ENCODE measurements around the gene COX5A. TPM values are rescaled to one million over a fixed set of nuclear protein-coding genes. Genes with fewer than 3 reads are reported as not detected.

The COX5A gene
- total and polyA plus RNA-seq, 7 donors, result 73.7 to 1,227 (median 124) TPM

DNA sequence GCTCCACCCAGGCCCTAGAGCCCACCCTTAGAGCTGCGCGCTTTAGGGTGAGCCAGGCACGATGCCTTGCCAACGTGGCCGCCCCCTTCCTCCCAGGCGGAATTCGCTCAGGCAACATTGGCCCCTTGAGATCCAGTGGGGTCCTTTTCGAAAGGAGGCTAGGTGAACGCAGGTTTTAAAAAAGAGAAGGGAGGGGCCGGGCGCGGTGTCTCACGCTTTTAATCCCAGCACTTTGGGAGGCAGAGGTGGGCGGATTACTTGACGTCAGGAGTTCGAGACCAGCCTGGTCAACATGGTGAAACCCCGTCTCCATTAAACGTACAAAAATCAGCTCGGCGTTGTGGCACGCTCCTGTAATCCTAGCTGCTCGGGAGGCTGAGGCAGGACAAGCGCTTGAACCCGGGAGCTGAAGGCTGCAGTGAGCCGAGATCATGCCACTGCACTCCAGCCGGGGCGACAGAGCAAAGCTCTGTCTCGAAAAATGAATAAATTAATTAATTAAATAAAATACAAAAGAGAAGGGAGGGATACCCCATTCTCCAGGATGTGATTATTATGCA, 19.7 kb upstream of the COX5A start:
- H3K27ac ChIP-seq, result peak overlapping the region; percentile 68 to 84 (median 70)
- intact Hi-C loops (cut with DNase I), result loop anchor here (2.0 to 10.0 kb wide), 5 partner anchors 65 to 583 kb away; partner anchors contain the start of genes C15orf39, PPCDC and ULK3
- H3K4me3 ChIP-seq, result peak overlapping the region; percentile 33 to 65 (median 56)
- peaks cover 0 to 51% (median 40%) of the 10 kb centered on the region in 4 donors for H3K4me1 ChIP-seq
- no peak for DNase-seq
- WGBS, 2 donors, result 2 to 6% methylated on average over 28 of the region's 28 CpGs
- no peak for TF ChIP-seq POLR2AphosphoS5 (IDR thresholded peaks at IDR 0.05)
- H3K36me3 ChIP-seq, result no peaks in the 10 kb centered on the region
- H3K9me3 ChIP-seq, result no peaks in the 10 kb centered on the region
- peaks cover 20 to 57% (median 30%) of the 10 kb centered on the region in 3 donors for H3K27me3 ChIP-seq

DNA sequence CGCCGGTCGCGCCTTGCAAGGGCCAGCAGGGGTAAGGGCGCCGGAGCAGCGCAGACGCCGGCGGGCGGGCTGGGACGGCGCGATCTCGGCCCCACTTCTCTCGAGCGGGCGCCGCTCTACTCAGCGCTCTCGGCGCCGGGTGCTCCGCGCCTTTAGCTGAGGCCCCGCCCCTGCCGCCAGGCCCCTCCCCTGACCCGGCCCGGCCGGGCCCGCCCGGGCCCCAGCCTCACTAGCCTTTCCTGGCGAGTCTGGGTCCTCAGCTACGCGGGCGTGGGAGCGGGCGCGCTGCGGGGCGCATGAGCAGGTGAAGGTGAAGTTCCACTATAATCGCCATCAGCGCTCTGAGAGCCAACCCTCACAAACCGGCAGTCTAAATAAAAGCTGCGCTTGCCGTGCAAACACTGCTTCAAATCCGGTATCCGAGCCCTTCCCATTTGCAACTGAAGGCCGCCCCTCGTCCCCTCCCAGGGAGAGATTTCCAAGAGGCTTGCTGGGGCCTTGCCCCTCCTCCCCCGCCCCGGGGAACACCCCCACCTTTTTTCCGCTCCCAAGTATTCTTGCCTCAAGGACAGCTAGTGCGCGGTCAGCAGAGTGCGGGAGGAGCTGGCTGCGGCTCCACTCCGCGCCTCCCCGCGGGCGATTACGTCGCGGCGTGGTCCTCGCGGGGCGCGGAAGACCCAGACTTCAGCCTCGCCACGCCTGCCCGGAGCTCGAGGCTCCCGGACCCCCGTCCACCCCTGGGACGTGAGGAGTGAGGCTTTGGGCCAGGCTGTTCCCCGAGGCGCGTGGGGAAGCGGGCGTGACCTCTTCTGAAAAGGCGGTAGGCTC, 19.0 kb upstream of the COX5A start, which contains the start of gene RPP25:
Gene RPP25, minus strand, starts transcription at position 125 of the 828 bp plus-strand sequence. CDS start 189 bp downstream, outside the sequence.
- Histone ChIP-seq H3K9me3 (no peaks in the 10 kb centered on the region), H3K27me3 (peaks cover 20 to 63% (median 30%) of the 10 kb centered on the region in 3 donors), H3K4me3 (peak within 1 kb of the TSS; percentile 33 to 65 (median 56)), H3K4me1 (peaks cover 0 to 51% (median 40%) of the 10 kb centered on the region in 4 donors), H3K36me3 (no peaks in the 10 kb centered on the region), H3K27ac (peak within 1 kb of the TSS; percentile 68 to 84 (median 70))
- intact Hi-C loops (cut with DNase I), result loop anchor here (2.0 to 10.0 kb wide), 5 partner anchors 66 to 582 kb away; partner anchors contain the start of genes C15orf39, PPCDC and ULK3
- peak; percentile 90 for DNase-seq
- no peak for TF ChIP-seq EP300 (IDR thresholded peaks at IDR 0.05)
- TF ChIP-seq POLR2A (IDR thresholded peaks at IDR 0.05), result no peak
- TF ChIP-seq POLR2AphosphoS5 (IDR thresholded peaks at IDR 0.05), result peak in 3 of 4 donors; percentile 15 to 44 (median 29)
- TF ChIP-seq, protein P1, sequence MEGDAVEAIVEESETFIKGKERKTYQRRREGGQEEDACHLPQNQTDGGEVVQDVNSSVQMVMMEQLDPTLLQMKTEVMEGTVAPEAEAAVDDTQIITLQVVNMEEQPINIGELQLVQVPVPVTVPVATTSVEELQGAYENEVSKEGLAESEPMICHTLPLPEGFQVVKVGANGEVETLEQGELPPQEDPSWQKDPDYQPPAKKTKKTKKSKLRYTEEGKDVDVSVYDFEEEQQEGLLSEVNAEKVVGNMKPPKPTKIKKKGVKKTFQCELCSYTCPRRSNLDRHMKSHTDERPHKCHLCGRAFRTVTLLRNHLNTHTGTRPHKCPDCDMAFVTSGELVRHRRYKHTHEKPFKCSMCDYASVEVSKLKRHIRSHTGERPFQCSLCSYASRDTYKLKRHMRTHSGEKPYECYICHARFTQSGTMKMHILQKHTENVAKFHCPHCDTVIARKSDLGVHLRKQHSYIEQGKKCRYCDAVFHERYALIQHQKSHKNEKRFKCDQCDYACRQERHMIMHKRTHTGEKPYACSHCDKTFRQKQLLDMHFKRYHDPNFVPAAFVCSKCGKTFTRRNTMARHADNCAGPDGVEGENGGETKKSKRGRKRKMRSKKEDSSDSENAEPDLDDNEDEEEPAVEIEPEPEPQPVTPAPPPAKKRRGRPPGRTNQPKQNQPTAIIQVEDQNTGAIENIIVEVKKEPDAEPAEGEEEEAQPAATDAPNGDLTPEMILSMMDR (IDR thresholded peaks at IDR 0.05), result no peak
- 0 to 1% methylated on average over 83 of the region's 83 CpGs for WGBS, 2 donors

DNA sequence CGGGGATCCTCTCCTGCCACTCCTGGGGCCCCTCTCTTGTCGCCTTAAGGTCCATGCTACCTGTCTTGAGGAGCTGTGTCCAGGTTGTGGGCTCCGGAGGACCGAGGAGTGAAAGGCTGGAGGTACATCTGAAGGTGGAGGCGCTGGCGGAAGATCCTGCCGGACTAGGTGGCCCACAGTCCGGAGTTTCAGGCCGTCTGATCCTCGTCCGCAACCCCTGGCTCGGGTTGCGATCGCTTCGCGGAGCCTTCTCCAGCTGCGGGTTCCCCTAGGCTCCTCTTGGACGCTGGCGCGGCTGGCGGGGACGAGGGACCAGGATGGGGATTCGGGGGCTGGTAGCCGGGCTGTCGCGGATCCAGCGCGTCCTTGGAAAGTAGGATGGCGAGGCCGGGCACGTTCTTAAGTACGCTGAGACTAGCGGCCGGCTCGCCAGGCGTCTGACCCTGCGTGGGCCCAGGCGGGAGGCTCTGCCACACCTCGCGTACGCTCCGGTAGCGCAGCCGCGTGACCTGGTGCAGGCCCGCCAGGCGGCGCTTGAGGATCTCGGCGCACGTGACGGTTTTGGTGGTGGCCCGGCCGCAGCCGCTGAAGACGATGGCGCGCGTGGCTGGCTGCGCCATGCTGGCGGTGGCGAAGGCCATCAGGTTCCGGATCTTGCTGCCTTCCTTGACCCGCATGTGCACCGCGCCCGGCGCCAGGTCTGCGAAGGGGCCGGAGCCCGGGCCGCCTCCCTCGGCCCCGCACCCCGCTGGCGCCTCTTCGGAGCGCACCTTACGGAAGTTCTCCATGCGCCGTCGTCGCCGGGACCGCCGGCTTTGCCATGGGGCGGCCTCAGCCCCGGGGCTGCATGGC, 18.1 kb upstream of the COX5A start:
- 20 to 25% methylated on average over 88 of the region's 88 CpGs for WGBS, 2 donors
- DNase-seq, result peak; percentile 89
- H3K4me1 ChIP-seq, result peaks cover 0 to 51% (median 40%) of the 10 kb centered on the region in 4 donors
- H3K9me3 ChIP-seq, result no peaks in the 10 kb centered on the region
- H3K36me3 ChIP-seq, result no peaks in the 10 kb centered on the region
- intact Hi-C loops (cut with DNase I), result loop anchor here (2.0 to 10.0 kb wide), 5 partner anchors 67 to 581 kb away; partner anchors contain the start of genes C15orf39, PPCDC and ULK3
- H3K4me3 ChIP-seq, result peak overlapping the region; percentile 33 to 65 (median 56)
- TF ChIP-seq EP300 (IDR thresholded peaks at IDR 0.05) (no peak), POLR2A (IDR thresholded peaks at IDR 0.05) (no peak), POLR2AphosphoS5 (IDR thresholded peaks at IDR 0.05) (peak in 1 of 4 donors; percentile 32)
- TF ChIP-seq, protein P1 (IDR thresholded peaks at IDR 0.05), result peak in 3 of 4 experiments; percentile 17 to 41 (median 18)
- peaks cover 20 to 63% (median 30%) of the 10 kb centered on the region in 3 donors for H3K27me3 ChIP-seq
- H3K27ac ChIP-seq, result peak overlapping the region; percentile 68 to 84 (median 70)

DNA sequence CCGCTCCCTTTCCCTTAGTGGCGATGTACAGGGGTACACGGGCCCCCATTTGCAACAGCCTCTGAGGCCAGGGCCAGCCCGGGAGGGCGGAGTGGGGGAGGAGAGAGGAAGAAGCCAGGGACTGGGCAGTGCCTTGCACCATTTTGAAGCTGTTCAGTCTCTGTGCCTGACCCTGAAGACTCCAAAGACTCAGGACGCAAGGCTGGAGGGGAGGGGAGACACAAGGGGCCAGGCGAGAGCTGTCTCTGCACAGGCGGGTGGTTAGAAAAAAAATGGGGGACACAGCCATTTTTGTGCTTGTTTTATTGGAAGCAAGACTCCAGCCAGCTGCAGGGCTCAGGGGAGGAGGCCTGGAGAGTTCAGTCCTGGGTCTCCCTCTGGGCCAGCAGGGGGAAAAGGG, 17.1 kb upstream of the COX5A start:
- intact Hi-C loops (cut with DNase I), result loop anchor here (5.0 to 10.0 kb wide), 4 partner anchors 113 to 580 kb away; partner anchors contain the start of genes C15orf39 and ULK3
- WGBS, 2 donors, result 57 to 71% methylated on average over 8 of the region's 8 CpGs
- peaks cover 20 to 59% (median 26%) of the 10 kb centered on the region in 3 donors for H3K27me3 ChIP-seq
- peaks cover 0 to 54% (median 40%) of the 10 kb centered on the region in 4 donors for H3K4me1 ChIP-seq
- H3K9me3 ChIP-seq, result no peaks in the 10 kb centered on the region
- peak overlapping the region in 2 of 4 donors; percentile 10 to 59 for H3K4me3 ChIP-seq
- no peaks in the 10 kb centered on the region for H3K36me3 ChIP-seq
- no peak for DNase-seq
- TF ChIP-seq, protein P1 (IDR thresholded peaks at IDR 0.05), result no peak
- TF ChIP-seq EP300 (IDR thresholded peaks at IDR 0.05), result no peak
- no peak for TF ChIP-seq POLR2AphosphoS5 (IDR thresholded peaks at IDR 0.05)
- no peak for TF ChIP-seq POLR2A (IDR thresholded peaks at IDR 0.05)
- no peak overlapping the region for H3K27ac ChIP-seq
